ENCODE results near the gene YBX3.
"Not testable (repeated sequence)": the region's sequence is repeated elsewhere in the genome, so short reads cannot be mapped to it uniquely, and the experiment has no call there.

DNA sequence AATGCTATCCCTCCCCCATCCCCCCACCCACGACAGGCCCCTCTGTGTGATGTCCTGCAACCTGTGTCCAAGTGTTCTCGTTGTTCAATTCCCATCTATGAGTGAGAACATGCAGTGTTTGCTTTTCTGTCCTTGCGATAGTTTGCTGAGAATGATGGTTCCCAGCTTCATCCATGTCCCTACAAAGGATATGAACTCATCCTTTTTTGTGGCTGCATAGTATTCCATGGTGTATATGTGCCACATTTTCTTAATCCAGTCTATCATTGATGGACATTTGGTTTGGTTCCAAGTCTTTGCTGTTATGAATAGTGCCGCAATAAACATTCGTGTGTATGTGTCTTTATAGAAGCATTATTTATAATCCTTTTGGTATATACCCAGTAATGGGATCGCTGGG is 20.3 kb upstream of the YBX3 start:
- TF ChIP-seq, protein P1, sequence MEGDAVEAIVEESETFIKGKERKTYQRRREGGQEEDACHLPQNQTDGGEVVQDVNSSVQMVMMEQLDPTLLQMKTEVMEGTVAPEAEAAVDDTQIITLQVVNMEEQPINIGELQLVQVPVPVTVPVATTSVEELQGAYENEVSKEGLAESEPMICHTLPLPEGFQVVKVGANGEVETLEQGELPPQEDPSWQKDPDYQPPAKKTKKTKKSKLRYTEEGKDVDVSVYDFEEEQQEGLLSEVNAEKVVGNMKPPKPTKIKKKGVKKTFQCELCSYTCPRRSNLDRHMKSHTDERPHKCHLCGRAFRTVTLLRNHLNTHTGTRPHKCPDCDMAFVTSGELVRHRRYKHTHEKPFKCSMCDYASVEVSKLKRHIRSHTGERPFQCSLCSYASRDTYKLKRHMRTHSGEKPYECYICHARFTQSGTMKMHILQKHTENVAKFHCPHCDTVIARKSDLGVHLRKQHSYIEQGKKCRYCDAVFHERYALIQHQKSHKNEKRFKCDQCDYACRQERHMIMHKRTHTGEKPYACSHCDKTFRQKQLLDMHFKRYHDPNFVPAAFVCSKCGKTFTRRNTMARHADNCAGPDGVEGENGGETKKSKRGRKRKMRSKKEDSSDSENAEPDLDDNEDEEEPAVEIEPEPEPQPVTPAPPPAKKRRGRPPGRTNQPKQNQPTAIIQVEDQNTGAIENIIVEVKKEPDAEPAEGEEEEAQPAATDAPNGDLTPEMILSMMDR (IDR thresholded peaks at IDR 0.05), result not testable (repeated sequence)
- not testable (repeated sequence) for TF ChIP-seq POLR2A, EP300 (IDR thresholded peaks at IDR 0.05)
